ENCODE data around the gene NUDT2. TPM values are rescaled to one million over a fixed set of nuclear protein-coding genes. Genes with fewer than 3 reads are reported as not detected.
"Not testable (repeated sequence)": the region's sequence is repeated elsewhere in the genome, so short reads cannot be mapped to it uniquely, and the experiment has no call there.

Gene NUDT2
- 10 to 100 TPM; 14.9 to 22.9 TPM for total RNA-seq

DNA sequence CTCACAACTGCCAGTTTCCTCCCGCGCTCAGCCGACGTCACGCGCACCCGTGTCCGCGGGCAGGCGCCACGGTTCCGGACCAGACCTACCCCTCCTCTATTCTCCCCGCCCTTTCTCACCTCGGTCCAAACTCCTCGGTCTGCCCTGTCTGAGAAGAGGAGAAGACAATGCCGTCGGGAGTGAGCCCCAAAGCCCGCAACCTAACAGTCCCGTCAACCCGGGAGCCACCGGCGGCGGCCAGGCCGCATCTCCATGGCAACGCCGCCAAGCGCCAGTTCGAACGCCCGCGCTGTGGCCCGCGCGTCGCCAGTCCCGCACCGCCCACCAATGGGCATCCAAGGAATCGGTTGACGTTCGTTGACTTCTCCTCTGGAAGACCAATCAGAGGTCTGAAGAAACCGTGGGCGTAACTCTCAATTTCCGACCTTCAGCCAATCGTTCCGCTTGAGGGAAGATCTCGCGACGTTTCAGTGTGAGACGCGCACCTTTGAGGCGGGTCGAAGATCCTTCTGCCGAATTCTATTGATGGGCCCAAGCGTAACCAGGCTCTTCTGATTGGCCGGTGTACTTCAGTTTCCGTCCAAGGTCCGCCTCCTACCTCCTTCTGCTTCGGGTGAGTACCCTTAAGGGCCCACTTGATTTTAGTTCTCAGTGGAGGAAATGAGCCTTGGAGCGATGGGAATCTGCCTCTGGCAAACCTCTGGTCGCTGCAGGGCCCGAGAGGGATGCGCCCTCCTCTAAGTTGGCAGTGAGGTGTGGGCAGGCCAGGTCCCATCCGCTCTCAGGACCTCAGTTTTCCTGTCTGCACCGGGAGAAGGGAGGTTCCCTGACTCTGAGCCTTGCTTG lies at the start of gene NUDT2, which contains the start of gene KIF24:
Gene NUDT2, plus strand, starts transcription at position 583 of the 846 bp plus-strand sequence. CDS start 9,471 bp downstream, outside the sequence.
Gene KIF24, minus strand, starts transcription at position 282 of the 846 bp plus-strand sequence. CDS start 17,922 bp downstream, outside the sequence.
- Mint-ChIP-seq H3K27ac (peak within 1 kb of the TSS; percentile 98), H3K9me3 (ENCODE audit: low read depth) (no peaks in the 10 kb centered on the region), H3K4me1 (peaks cover 32% of the 10 kb centered on the region), H3K4me3 (peak within 1 kb of the TSS; percentile 95), H3K36me3 (ENCODE audit: low read depth) (no peaks in the 10 kb centered on the region), H3K27me3 (no peaks in the 10 kb centered on the region)
- CTCF ChIA-PET = interaction anchor here (1.2 kb wide), 1 partner anchor 15 kb away, joined by 4 read pairs; no protein-coding TSS in a partner anchor
- intact Hi-C loops (cut with DNase I, micrococcal nuclease) = loop anchor here (1.0 to 5.0 kb wide), 15 partner anchors 48 to 1067 kb away; partner anchors contain the start of genes DCAF12 (in 2 of the 2), BAG1 (in 1 of the 2), DCTN3 (in 1 of the 2) and DNAI1 (in 1 of the 2)
- POLR2A ChIA-PET = no interaction called here
- DNase-seq (peak; percentile 98), ATAC-seq (peak; percentile 97)

GRCh38 chr9:34282096-34282495 lies 47.3 kb upstream of the NUDT2 start:
- no peak overlapping the region for H3K27ac Mint-ChIP-seq
- intact Hi-C loops (cut with DNase I, micrococcal nuclease) = no loop called here
- ATAC-seq = no peak
- H3K4me3 Mint-ChIP-seq = no peak overlapping the region
- no peaks in the 10 kb centered on the region for H3K9me3 Mint-ChIP-seq (ENCODE audit: low read depth)
- no peak for DNase-seq
- H3K27me3 Mint-ChIP-seq = no peaks in the 10 kb centered on the region
- ChIA-PET CTCF (no interaction called here), POLR2A (no interaction called here)
- H3K4me1 Mint-ChIP-seq = peaks cover 4% of the 10 kb centered on the region
- H3K36me3 Mint-ChIP-seq (ENCODE audit: low read depth) = peaks cover 3% of the 10 kb centered on the region

- no peaks in the 10 kb centered on the region for H3K4me1 Mint-ChIP-seq
- H3K27me3 Mint-ChIP-seq = no peaks in the 10 kb centered on the region
- ATAC-seq (no peak), DNase-seq (no peak)
- no peaks in the 10 kb centered on the region for H3K9me3 Mint-ChIP-seq (ENCODE audit: low read depth)
- ChIA-PET CTCF (no interaction called here), POLR2A (no interaction called here)
- H3K36me3 Mint-ChIP-seq (ENCODE audit: low read depth) = peaks cover 3% of the 10 kb centered on the region
- H3K27ac Mint-ChIP-seq = no peak overlapping the region
- intact Hi-C loops (cut with DNase I, micrococcal nuclease) = no loop called here
- H3K4me3 Mint-ChIP-seq = no peak overlapping the region
Measured at GRCh38 chr9:34289159-34289558, 40.2 kb upstream of the NUDT2 start.

DNA sequence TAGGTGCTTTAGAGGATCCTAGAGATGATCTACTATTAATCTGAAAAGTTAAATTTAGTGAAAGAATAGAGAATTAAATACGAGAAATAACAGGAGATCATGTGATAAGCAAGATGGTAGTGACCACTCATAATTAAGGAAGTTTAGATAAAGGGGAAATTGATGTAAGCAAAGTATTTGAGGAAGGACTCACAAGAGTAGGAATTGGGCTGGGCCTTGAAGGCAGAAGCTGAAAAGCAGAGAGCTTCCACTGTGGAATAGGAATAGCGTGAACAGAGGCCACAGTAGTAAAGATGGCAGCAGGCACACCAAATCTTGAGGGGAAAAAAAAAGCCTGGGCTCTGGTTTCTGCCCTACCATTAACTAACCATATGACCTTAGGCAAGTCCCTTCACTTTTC lies 38.3 kb upstream of the NUDT2 start:
- Mint-ChIP-seq H3K4me1 (no peaks in the 10 kb centered on the region), H3K36me3 (ENCODE audit: low read depth) (peaks cover 3% of the 10 kb centered on the region), H3K9me3 (ENCODE audit: low read depth) (no peaks in the 10 kb centered on the region), H3K27ac (no peak overlapping the region), H3K4me3 (no peak overlapping the region), H3K27me3 (no peaks in the 10 kb centered on the region)
- ChIA-PET POLR2A (no interaction called here), CTCF (interaction anchor here (0.6 kb wide), 1 partner anchor 52 kb away, joined by 3 read pairs; no protein-coding TSS in a partner anchor)
- intact Hi-C loops (cut with DNase I, micrococcal nuclease) = no loop called here
- ATAC-seq = no peak
- no peak for DNase-seq

DNA sequence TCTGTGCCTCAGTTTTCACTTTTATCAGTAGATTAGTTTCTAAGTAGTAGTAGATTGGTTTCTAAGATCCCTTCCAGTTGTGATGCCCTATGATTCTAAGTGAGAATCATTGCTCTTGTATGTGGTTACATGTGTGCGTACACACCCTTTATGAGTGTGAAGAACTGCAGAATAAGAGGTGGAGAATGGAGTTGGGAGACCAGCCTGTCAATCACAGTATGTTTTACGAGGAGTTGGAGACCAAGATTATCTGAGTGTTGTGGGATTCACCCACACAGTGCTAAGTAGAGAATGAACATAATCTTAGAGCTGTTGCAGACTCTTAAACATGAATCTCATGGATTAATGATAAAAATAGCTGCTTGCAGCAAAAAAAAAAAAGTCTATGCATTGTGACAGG lies 37.9 kb upstream of the NUDT2 start:
- intact Hi-C loops (cut with DNase I, micrococcal nuclease) = no loop called here
- CTCF ChIA-PET = no interaction called here

GRCh38 chr9:34292552-34292951 lies 36.8 kb upstream of the NUDT2 start:
- H3K36me3 Mint-ChIP-seq (ENCODE audit: low read depth) = no peaks in the 10 kb centered on the region
- ATAC-seq = no peak
- no peaks in the 10 kb centered on the region for H3K27me3 Mint-ChIP-seq
- intact Hi-C loops (cut with DNase I, micrococcal nuclease) = no loop called here
- no peak for DNase-seq
- H3K9me3 Mint-ChIP-seq (ENCODE audit: low read depth) = no peaks in the 10 kb centered on the region
- no peaks in the 10 kb centered on the region for H3K4me1 Mint-ChIP-seq
- H3K27ac Mint-ChIP-seq = no peak overlapping the region
- ChIA-PET CTCF (interaction anchor here (0.6 to 1.2 kb wide), 4 partner anchors 40 to 332 kb away, joined by 3 read pairs; no protein-coding TSS in a partner anchor), POLR2A (no interaction called here)
- no peak overlapping the region for H3K4me3 Mint-ChIP-seq

More for the DNA sequence above, 37.9 kb upstream of the NUDT2 start:
- POLR2A ChIA-PET = no interaction called here
- Mint-ChIP-seq H3K4me3 (no peak overlapping the region), H3K36me3 (ENCODE audit: low read depth) (peaks cover 3% of the 10 kb centered on the region), H3K27me3 (no peaks in the 10 kb centered on the region), H3K4me1 (no peaks in the 10 kb centered on the region), H3K27ac (no peak overlapping the region), H3K9me3 (ENCODE audit: low read depth) (no peaks in the 10 kb centered on the region)
- DNase-seq (no peak), ATAC-seq (no peak)

GRCh38 chr9:34301064-34301463 lies 28.3 kb upstream of the NUDT2 start:
- DNase-seq; POLR2A ChIA-PET; intact Hi-C loops (cut with DNase I, micrococcal nuclease); H3K27me3 Mint-ChIP-seq; H3K9me3 Mint-ChIP-seq (ENCODE audit: low read depth); H3K36me3 Mint-ChIP-seq (ENCODE audit: low read depth); H3K4me1 Mint-ChIP-seq; H3K4me3 Mint-ChIP-seq; CTCF ChIA-PET; ATAC-seq; H3K27ac Mint-ChIP-seq: not testable (repeated sequence)

GRCh38 chr9:34308316-34308715 lies 21.1 kb upstream of the NUDT2 start:
- POLR2A ChIA-PET; ATAC-seq; intact Hi-C loops (cut with DNase I, micrococcal nuclease); H3K4me1 Mint-ChIP-seq; CTCF ChIA-PET; H3K27ac Mint-ChIP-seq; H3K27me3 Mint-ChIP-seq; H3K4me3 Mint-ChIP-seq; H3K36me3 Mint-ChIP-seq (ENCODE audit: low read depth); H3K9me3 Mint-ChIP-seq (ENCODE audit: low read depth); DNase-seq: not testable (repeated sequence)

DNA sequence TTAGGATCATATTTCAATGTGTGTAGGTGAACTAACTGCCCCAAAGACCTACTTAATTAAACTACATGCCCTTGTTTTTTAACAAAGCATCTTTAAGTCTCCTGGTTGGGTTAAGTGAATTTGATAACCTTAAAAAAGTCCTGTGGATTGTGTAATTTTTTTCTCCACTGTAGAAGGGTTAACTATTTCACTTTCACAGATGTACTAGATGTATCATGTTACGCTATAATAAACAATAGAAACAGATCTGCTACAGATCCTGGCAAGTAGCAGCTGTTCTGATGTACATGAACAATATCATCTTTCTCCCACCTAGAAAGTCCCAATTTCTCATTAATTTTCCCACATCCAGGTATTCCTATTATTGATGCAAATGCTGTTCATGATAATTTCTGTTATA lies 19.2 kb upstream of the NUDT2 start:
- ChIA-PET POLR2A (no interaction called here), CTCF (interaction anchor here (0.5 kb wide), 1 partner anchor 10 kb away, joined by 3 read pairs; no protein-coding TSS in a partner anchor)
- ATAC-seq = no peak
- no peaks in the 10 kb centered on the region for H3K36me3 Mint-ChIP-seq (ENCODE audit: low read depth)
- intact Hi-C loops (cut with DNase I, micrococcal nuclease) = no loop called here
- DNase-seq = no peak
- H3K4me1 Mint-ChIP-seq = no peaks in the 10 kb centered on the region
- no peak overlapping the region for H3K27ac Mint-ChIP-seq
- no peaks in the 10 kb centered on the region for H3K9me3 Mint-ChIP-seq (ENCODE audit: low read depth)
- H3K4me3 Mint-ChIP-seq = no peak overlapping the region
- H3K27me3 Mint-ChIP-seq = no peaks in the 10 kb centered on the region

DNA sequence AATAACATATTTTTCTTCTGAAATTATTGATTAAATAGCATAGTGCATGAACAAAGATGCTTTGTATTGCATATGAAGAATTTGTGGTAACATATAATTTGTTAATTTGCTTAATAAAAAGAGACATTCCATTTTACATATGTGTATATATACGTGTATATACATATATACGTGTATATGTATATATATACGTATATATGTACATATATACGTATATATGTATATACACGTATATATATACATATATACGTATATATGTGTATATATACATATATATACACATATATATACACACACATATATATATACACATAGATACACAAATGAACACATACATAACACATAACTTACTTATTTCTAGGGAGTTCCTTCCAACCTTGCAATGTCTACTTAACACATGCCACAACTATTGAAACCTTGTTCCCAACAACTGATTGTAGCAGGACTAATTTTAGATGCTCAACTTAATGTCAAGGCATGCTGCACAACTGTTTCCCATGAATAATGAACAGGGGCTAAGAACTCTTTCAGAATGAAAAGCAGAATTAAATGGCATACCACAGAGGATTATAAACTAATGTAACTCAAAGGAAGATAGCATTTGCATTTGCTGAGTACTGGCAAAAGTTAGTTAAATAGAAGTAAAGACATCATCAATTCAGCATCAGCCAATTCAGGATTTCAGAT lies 17.7 kb upstream of the NUDT2 start:
- POLR2A ChIA-PET = no interaction called here

GRCh38 chr9:34317436-34317835 lies 11.9 kb upstream of the NUDT2 start:
- Mint-ChIP-seq H3K27me3 (no peaks in the 10 kb centered on the region), H3K36me3 (ENCODE audit: low read depth) (no peaks in the 10 kb centered on the region), H3K9me3 (ENCODE audit: low read depth) (no peaks in the 10 kb centered on the region), H3K4me1 (no peaks in the 10 kb centered on the region), H3K27ac (no peak overlapping the region), H3K4me3 (no peak overlapping the region)
- ATAC-seq = no peak
- no peak for DNase-seq
- CTCF ChIA-PET = no interaction called here
- intact Hi-C loops (cut with DNase I, micrococcal nuclease) = no loop called here
- POLR2A ChIA-PET = no interaction called here

More for the DNA sequence above, 17.7 kb upstream of the NUDT2 start:
- ATAC-seq = no peak
- CTCF ChIA-PET = interaction anchor here (0.6 to 0.7 kb wide), 2 partner anchors 59 to 71 kb away, joined by 3 to 4 read pairs; no protein-coding TSS in a partner anchor
- no peak overlapping the region for H3K4me3 Mint-ChIP-seq
- H3K27me3 Mint-ChIP-seq = no peaks in the 10 kb centered on the region
- no peaks in the 10 kb centered on the region for H3K4me1 Mint-ChIP-seq
- DNase-seq = no peak
- H3K36me3 Mint-ChIP-seq (ENCODE audit: low read depth) = no peaks in the 10 kb centered on the region
- no peak overlapping the region for H3K27ac Mint-ChIP-seq
- intact Hi-C loops (cut with DNase I, micrococcal nuclease) = no loop called here
- H3K9me3 Mint-ChIP-seq (ENCODE audit: low read depth) = no peaks in the 10 kb centered on the region
